SK-N-MC (cell line): Measurements from ENCODE around the gene KIF26A.

Source experiments
- EZH2 ChIP-seq: fragments of 200-600 bp; sonication (generic); IDR thresholded peaks from one replicate; pipeline ENCODE4 v1.6.1; 2017; ENCODE audit warnings: antibody characterized with exemption
- FOXP2 ChIP-seq: optimal IDR thresholded peaks from 2 replicates; pipeline ENCODE3; 2011; ENCODE audit warnings: mild to moderate bottlenecking, moderate library complexity; ENCODE audit not compliant: insufficient read depth; ENCODE audit errors: extremely low read length, control extremely low read depth
- POLR2AphosphoS5 ChIP-seq: IDR thresholded peaks from 2 replicates; pipeline ENCODE4 v1.6.1; 2012; ENCODE audit warnings: mild to moderate bottlenecking, low read depth, low read length, borderline replicate concordance

DNA sequence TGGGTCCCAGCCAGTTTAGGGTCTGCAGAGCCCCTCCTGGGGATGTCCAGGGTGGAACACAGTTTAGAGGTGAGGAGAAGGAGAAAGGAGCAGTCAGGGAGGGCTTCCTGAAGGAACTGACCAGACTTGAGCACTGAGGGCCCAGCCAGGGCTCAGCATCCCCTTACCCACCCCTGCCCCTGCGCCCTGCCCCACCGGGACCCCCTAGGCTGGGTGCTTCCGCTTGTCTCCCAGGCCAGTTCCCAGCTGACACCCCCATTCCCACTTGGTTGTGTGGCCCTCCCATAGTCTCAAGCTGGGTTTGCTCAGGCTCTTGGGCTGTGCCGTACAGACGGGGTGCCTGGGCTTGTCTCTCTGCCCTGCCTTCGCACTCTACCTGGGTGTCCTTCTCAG is 26.3 kb upstream of the KIF26A start:
- TF ChIP-seq POLR2AphosphoS5: no peak
- TF ChIP-seq EZH2: no peak
- no peak for TF ChIP-seq FOXP2
